IMR-90 (cell line): ENCODE measurements around the gene MTHFD2L. TPM values are rescaled to one million over a fixed set of nuclear protein-coding genes. Genes with fewer than 3 reads are reported as not detected.

ENCODE experiments used
- ATAC-seq: fragments of 200-7000 bp; cut with Tn5 transposase; 2 replicates; pipeline ENCODE4 v1.9.1; 2020; ENCODE audit warnings: low read depth, mild to moderate bottlenecking, moderate library complexity
- BruUV-seq: library from RNA; stranded (reverse); fragments of 400-500 nt; replicated peaks from 2 replicates; lab custom pipeline; 2021; lab: Mats Ljungman, UMichigan
- CTCF ChIA-PET: fragments of 300-600 bp; formaldehyde crosslinking; extraction: SDS; loops from one replicate; lab custom pipeline; 2021; ENCODE audit warnings: antibody characterized with exemption; lab: Yijun Ruan, JAX
- POLR2A ChIA-PET: fragments of 300-600 bp; sonication (Branson Sonifier 250); formaldehyde crosslinking; loops from one replicate; lab custom pipeline; 2022; ENCODE audit warnings: antibody characterized with exemption; ENCODE audit not compliant: unreplicated experiment; lab: Charles Lee
- DNase-seq: peaks from one replicate; pipeline ENCODE4 v3.0.0; 2013
- H2AFZ ChIP-seq: replicated peaks from 2 replicates; pipeline ENCODE3; 2013; ENCODE audit warnings: low read length, mild to moderate bottlenecking; ENCODE audit not compliant: poor library complexity
- H2AK5ac ChIP-seq: 2 replicates; pipeline ENCODE4 v1.6.1; 2013; ENCODE audit warnings: low read depth, low read length, inconsistent platforms
- H2AK9ac ChIP-seq: replicated peaks from 2 replicates; pipeline ENCODE3; 2013; ENCODE audit warnings: mild to moderate bottlenecking, low read depth, low read length, moderate library complexity; ENCODE audit not compliant: poor library complexity
- H2BK120ac ChIP-seq: 2 replicates; pipeline ENCODE4 v1.6.1; 2013; ENCODE audit warnings: low read depth, low read length, inconsistent platforms
- H2BK15ac ChIP-seq: 3 replicates; pipeline ENCODE4 v1.6.1; 2013; ENCODE audit warnings: low read depth, low read length, inconsistent platforms
- H2BK20ac ChIP-seq: 2 replicates; pipeline ENCODE4 v1.6.1; 2013; ENCODE audit warnings: low read depth, mild to moderate bottlenecking, inconsistent platforms, low read length, moderate library complexity
- H2BK5ac ChIP-seq: 2 replicates; pipeline ENCODE4 v1.6.1; 2013; ENCODE audit warnings: mild to moderate bottlenecking, low read depth, low read length, inconsistent platforms; ENCODE audit not compliant: poor library complexity, severe bottlenecking
- H3K14ac ChIP-seq: replicated peaks from 2 replicates; pipeline ENCODE4 v1.6.1; 2013; ENCODE audit warnings: low read depth, low read length, inconsistent platforms
- H3K18ac ChIP-seq: 2 replicates; pipeline ENCODE4 v1.6.1; 2013; ENCODE audit warnings: low read depth, low read length, control low read depth
- H3K23ac ChIP-seq: 2 replicates; pipeline ENCODE4 v1.6.1; 2013; ENCODE audit warnings: low read depth, low read length, inconsistent platforms
- H3K27ac ChIP-seq: 2 replicates; pipeline ENCODE4 v1.5.1; 2013; ENCODE audit warnings: mild to moderate bottlenecking, control low read depth, low read length; ENCODE audit not compliant: insufficient read depth
- H3K27me3 ChIP-seq: 2 replicates; pipeline ENCODE4 v1.6.1; 2013; ENCODE audit warnings: low read length; ENCODE audit not compliant: control insufficient read depth, insufficient read depth
- H3K36me3 ChIP-seq: 2 replicates; pipeline ENCODE4 v1.6.1; 2013; ENCODE audit warnings: low read length, mixed read lengths; ENCODE audit not compliant: control insufficient read depth, insufficient read depth
- H3K4ac ChIP-seq: 2 replicates; pipeline ENCODE4 v1.6.1; 2013; ENCODE audit warnings: low read depth, low read length, inconsistent platforms
- H3K4me1 ChIP-seq: 2 replicates; pipeline ENCODE4 v1.6.1; 2013; ENCODE audit warnings: low read length, mixed read lengths; ENCODE audit not compliant: control insufficient read depth, insufficient read depth
- H3K4me2 ChIP-seq: 2 replicates; pipeline ENCODE4 v1.6.1; 2013; ENCODE audit warnings: low read depth, mild to moderate bottlenecking, control low read depth, low read length, moderate library complexity
- H3K4me3 ChIP-seq: 2 replicates; pipeline ENCODE4 v1.5.1; 2013; ENCODE audit warnings: low read depth, mild to moderate bottlenecking, control low read depth, low read length, moderate library complexity; ENCODE audit not compliant: insufficient read depth
- H3K56ac ChIP-seq: 2 replicates; pipeline ENCODE4 v1.6.1; 2013; ENCODE audit warnings: low read length, inconsistent platforms; ENCODE audit not compliant: insufficient read depth; ENCODE audit errors: extremely low read depth
- H3K79me1 ChIP-seq, 2 experiments: 2 replicates each; pipeline ENCODE4 v1.6.1; 2013; ENCODE audit warnings: low read length in 2 of 2, inconsistent platforms in 1 of 2, low read depth in 1 of 2
- H3K9ac ChIP-seq: 2 replicates; pipeline ENCODE4 v1.6.1; 2013; ENCODE audit warnings: low read depth, low read length, control low read depth
- H3K9me1 ChIP-seq: 2 replicates; pipeline ENCODE4 v1.6.1; 2013; ENCODE audit warnings: low read length, inconsistent platforms; ENCODE audit not compliant: insufficient read depth
- H3K9me3 ChIP-seq: 2 replicates; pipeline ENCODE4 v1.6.1; 2013; ENCODE audit warnings: low read length; ENCODE audit not compliant: control insufficient read depth, insufficient read depth
- H4K20me1 ChIP-seq: 2 replicates; pipeline ENCODE4 v1.6.1; 2013; ENCODE audit warnings: low read length, inconsistent platforms; ENCODE audit not compliant: insufficient read depth
- H4K5ac ChIP-seq: 2 replicates; pipeline ENCODE4 v1.6.1; 2013; ENCODE audit warnings: mild to moderate bottlenecking, low read depth, low read length, control low read depth
- H4K8ac ChIP-seq, 2 experiments: 2 replicates each; pipeline ENCODE4 v1.6.1; 2013; ENCODE audit warnings: low read depth in 2 of 2, low read length in 2 of 2, control low read depth in 1 of 2, inconsistent platforms in 1 of 2
- H4K91ac ChIP-seq: 2 replicates; pipeline ENCODE4 v1.6.1; 2013; ENCODE audit warnings: low read depth, low read length, inconsistent platforms; ENCODE audit not compliant: insufficient read depth
- CEBPB ChIP-seq: IDR thresholded peaks from 2 replicates; pipeline ENCODE4 v1.6.1; 2012; ENCODE audit warnings: low read depth, low read length, improper control_type of control experiment
- CTCF ChIP-seq: conservative IDR thresholded peaks from 2 replicates; pipeline ENCODE4 v1.5.1; 2012; ENCODE audit warnings: mild to moderate bottlenecking, low read depth, low read length, improper control_type of control experiment
- ELK1 ChIP-seq: fragments of 150-350 bp; IDR thresholded peaks from 2 replicates; pipeline ENCODE4 v1.6.1; 2016; ENCODE audit warnings: low read depth, mild to moderate bottlenecking, low read length, moderate library complexity, borderline replicate concordance
- FOS ChIP-seq: fragments of 150-350 bp; IDR thresholded peaks from 2 replicates; pipeline ENCODE4 v1.6.1; 2016; ENCODE audit warnings: low read depth, low read length
- MAFK ChIP-seq: IDR thresholded peaks from 2 replicates; pipeline ENCODE4 v1.6.1; 2012; ENCODE audit warnings: low read depth, low read length, improper control_type of control experiment
- MAZ ChIP-seq: IDR thresholded peaks from 2 replicates; pipeline ENCODE4 v1.6.1; 2012; ENCODE audit warnings: low read depth, mild to moderate bottlenecking, low read length, improper control_type of control experiment, moderate library complexity, borderline replicate concordance
- MXI1 ChIP-seq: IDR thresholded peaks from 2 replicates; pipeline ENCODE4 v1.6.1; 2012; ENCODE audit warnings: low read depth, mild to moderate bottlenecking, low read length, moderate library complexity, borderline replicate concordance
- NFE2L2 ChIP-seq: fragments of 150-350 bp; IDR thresholded peaks from 2 replicates; pipeline ENCODE4 v1.6.1; 2016; ENCODE audit warnings: low read depth, mild to moderate bottlenecking, low read length
- RAD21 ChIP-seq: IDR thresholded peaks from 2 replicates; pipeline ENCODE4 v1.6.1; 2012; ENCODE audit warnings: low read length, improper control_type of control experiment
- RCOR1 ChIP-seq: IDR thresholded peaks from 2 replicates; pipeline ENCODE4 v1.6.1; 2012; ENCODE audit warnings: mild to moderate bottlenecking, low read length, improper control_type of control experiment; ENCODE audit not compliant: insufficient replicate concordance
- RFX5 ChIP-seq: IDR thresholded peaks from 2 replicates; pipeline ENCODE4 v1.8.0; 2012; ENCODE audit warnings: low read depth, mild to moderate bottlenecking, low read length, moderate library complexity
- SMC3 ChIP-seq: fragments of 150-350 bp; IDR thresholded peaks from 2 replicates; pipeline ENCODE4 v1.6.1; 2016; ENCODE audit warnings: low read depth, mild to moderate bottlenecking, antibody characterized with exemption, low read length, moderate library complexity
- USF2 ChIP-seq: fragments of 150-350 bp; IDR thresholded peaks from 2 replicates; pipeline ENCODE4 v1.6.1; 2017; ENCODE audit warnings: mild to moderate bottlenecking, antibody characterized with exemption, low read length, low read depth
- WGBS, 2 experiments: methylation state at CpG; one replicate each; pipeline versions ENCODE4 v1.1.5 to v1.1.7; 2013; ENCODE audit warnings: missing lambda C conversion rate in 2 of 2; ENCODE audit not compliant: insufficient read length in 1 of 2; ENCODE audit errors: extremely low coverage in 2 of 2; 5-methylcytosine and 5-hydroxymethylcytosine counted together
- dilution Hi-C: fragments of 300-500 bp; cut with HindIII; formaldehyde crosslinking; loops from one replicate; pipeline ENCODE4 v1.14.3; 2018; ENCODE audit warnings: low sequenced_read_pairs; ENCODE audit not compliant: unreplicated experiment
- in situ Hi-C: fragments of 300-500 bp; cut with MboI; formaldehyde crosslinking; loops from 3 replicates; pipeline ENCODE4 v1.14.3; 2019; ENCODE audit warnings: low sequenced_read_pairs, inconsistent platforms, mixed read lengths
- intact Hi-C: fragments of 100-400 bp; cut with micrococcal nuclease; formaldehyde crosslinking; loops from 2 replicates; pipeline ENCODE4 v1.10.0; 2022
- polyA plus RNA-seq, 3 experiments: library from polyadenylated mRNA; depleted of rRNA; stranded (reverse); fragments of >200 nt; gene quantifications; 2 replicates each; pipeline ENCODE4 v1.2.3, GENCODE V29; 2012; ENCODE audit warnings: low replicate concordance in 1 of 3
- total RNA-seq: library from RNA; depleted of rRNA; stranded (reverse); fragments of >200 nt; gene quantifications from 2 replicates; pipeline ENCODE4 v1.2.3, GENCODE V29; 2012

MTHFD2L gene
- total and polyA plus RNA-seq, 2 of the 4 experiments (the other 2 are of a cell fraction): 2.8 to 4.3 TPM

- no peak for DNase-seq
- H3K4ac ChIP-seq: no peak overlapping the region
- no peak overlapping the region for H3K9ac ChIP-seq
- H4K5ac ChIP-seq: no peak overlapping the region
- no peaks in the 10 kb centered on the region; the same call in 1 of the 2 replicates for H4K20me1 ChIP-seq
- no peak for ATAC-seq
- no peaks in the 10 kb centered on the region; the same call in 1 of the 2 replicates for H3K9me1 ChIP-seq
- no peak overlapping the region for H2AK5ac ChIP-seq
- H3K27me3 ChIP-seq: no peaks in the 10 kb centered on the region
- H2BK15ac ChIP-seq: no peak overlapping the region
- no peaks in the 10 kb centered on the region for H3K9me3 ChIP-seq
- no peak for TF ChIP-seq NFE2L2
- TF ChIP-seq RAD21: no peak
- TF ChIP-seq FOS: no peak
- TF ChIP-seq MXI1: no peak
- TF ChIP-seq CEBPB: no peak
- TF ChIP-seq MAFK: no peak
- TF ChIP-seq CTCF: no peak
- TF ChIP-seq SMC3: no peak
- no peak for TF ChIP-seq MAZ
- TF ChIP-seq ELK1: no peak
- TF ChIP-seq RFX5: no peak
- TF ChIP-seq USF2: no peak
- no peak for TF ChIP-seq RCOR1
- no peak overlapping the region for H3K14ac ChIP-seq
- H3K4me1 ChIP-seq: no peaks in the 10 kb centered on the region
- H4K8ac ChIP-seq: no peak overlapping the region
- H3K56ac ChIP-seq: no peak overlapping the region
- no peak overlapping the region for H2AK9ac ChIP-seq
- no peak overlapping the region for H2BK120ac ChIP-seq
- no CpG with 5 or more reads among the region's 2 CpGs for WGBS, 2 experiments
- CTCF ChIA-PET: no interaction called here
- in situ Hi-C loops (no loop called here), dilution Hi-C loops (no loop called here), intact Hi-C loops (no loop called here)
- H3K18ac ChIP-seq: no peak overlapping the region
- no peak overlapping the region for H3K23ac ChIP-seq
- H3K36me3 ChIP-seq: peaks cover 5% of the 10 kb centered on the region
- peaks cover 5 to 21% of the 10 kb centered on the region in 2 experiments for H3K79me1 ChIP-seq
- no peak overlapping the region for H2BK20ac ChIP-seq
- H2BK5ac ChIP-seq: no peak overlapping the region
- no peak overlapping the region for H3K4me3 ChIP-seq
- H3K27ac ChIP-seq: no peak overlapping the region
- H4K91ac ChIP-seq: no peak overlapping the region
- no peak overlapping the region for H3K4me2 ChIP-seq
- H2AFZ ChIP-seq: no peak overlapping the region
- BruUV-seq: no TSS peak
- POLR2A ChIA-PET: interaction anchor here (0.6 kb wide), 1 partner anchor 179 kb away, joined by 3 read pairs; no protein-coding TSS in a partner anchor
Measured at GRCh38 chr4:74156521-74156920, 1.4 kb upstream of the MTHFD2L start.
